HG02938 (cell line): ENCODE measurements around the gene RABGAP1.

ENCODE experiments used
- ATAC-seq: cut with Tn5 transposase; IDR thresholded peaks from one replicate; pipeline ENCODE4 v1.9.1; 2021; ENCODE audit warnings: mild to moderate bottlenecking, moderate library complexity; ENCODE audit not compliant: unreplicated experiment

The RABGAP1 gene

GRCh38 chr9:123149067-123149466 lies 208.2 kb downstream of the RABGAP1 start:
- no peak for ATAC-seq

GRCh38 chr9:123150708-123151503 lies 210.1 kb downstream of the RABGAP1 start:
- ATAC-seq, result no peak
